GM19455 (cell line): ENCODE data around the gene PTPRG.

Source experiments
- ATAC-seq: cut with Tn5 transposase; IDR thresholded peaks from one replicate; pipeline ENCODE4 v1.9.1; 2021; ENCODE audit not compliant: unreplicated experiment

Gene PTPRG

DNA sequence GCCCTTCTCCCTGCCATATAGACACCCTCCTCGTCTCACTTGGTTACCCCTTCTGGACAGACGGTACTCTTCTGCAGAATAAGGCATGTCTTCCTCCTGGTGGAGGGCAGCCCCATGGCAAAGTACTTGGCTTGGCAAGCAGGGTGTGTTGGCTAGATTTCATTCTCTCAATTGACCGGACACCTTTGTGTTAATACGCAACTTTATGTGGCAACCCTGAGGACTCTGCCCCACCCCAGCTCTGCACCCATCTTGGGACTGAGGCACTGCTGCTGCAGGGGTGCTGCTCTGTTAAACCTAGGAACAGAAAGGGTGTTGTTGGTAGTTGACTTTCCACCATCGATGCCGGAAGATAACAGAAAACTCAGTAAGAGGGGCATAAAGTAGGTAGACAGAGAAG, 55.2 kb downstream of the PTPRG start:
- no peak for ATAC-seq

GRCh38 chr3:61617041-61617440, 55.7 kb downstream of the PTPRG start:
- ATAC-seq = no peak

DNA sequence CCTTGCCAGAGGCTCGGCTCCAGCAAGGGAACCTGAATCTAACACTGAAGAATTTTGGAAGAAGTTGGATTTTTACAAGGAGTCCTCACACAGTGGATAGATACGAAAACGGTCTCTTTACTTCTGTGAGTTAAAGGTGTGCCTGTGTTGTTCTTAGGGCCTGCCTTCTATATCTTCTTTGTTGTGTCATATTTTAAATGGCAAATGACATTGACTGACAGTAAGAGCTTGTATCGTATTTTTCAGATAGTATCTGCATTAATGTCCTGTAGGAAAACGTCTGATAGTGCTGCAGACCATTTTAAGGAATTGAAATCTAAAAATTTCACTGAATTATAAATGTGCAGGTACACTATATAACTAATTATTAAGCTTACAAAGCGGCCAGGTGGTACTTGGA, 56.3 kb downstream of the PTPRG start:
- no peak for ATAC-seq

- ATAC-seq = no peak
Measured at GRCh38 chr3:61618231-61618630, 56.9 kb downstream of the PTPRG start.

DNA sequence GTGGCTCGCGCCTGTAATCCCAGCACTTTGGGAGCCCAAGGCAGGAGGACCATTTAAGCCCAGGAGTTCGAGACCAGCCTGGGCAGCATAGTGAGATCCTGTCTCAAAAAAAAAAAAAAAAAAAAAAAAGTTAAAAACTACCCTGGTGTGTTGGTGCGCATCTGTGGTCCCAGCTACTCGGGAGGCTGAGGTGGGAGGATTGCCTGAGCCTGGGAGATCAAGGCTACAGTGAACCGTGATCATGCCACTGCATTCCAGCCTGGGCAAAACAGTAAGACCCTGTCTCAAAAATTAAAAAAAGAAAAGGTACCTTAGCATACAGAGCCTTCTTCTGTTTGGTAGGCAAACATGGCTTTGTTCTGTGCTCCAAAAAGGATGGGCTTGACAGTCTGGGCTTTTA, 57.5 kb downstream of the PTPRG start:
- ATAC-seq = no peak

DNA sequence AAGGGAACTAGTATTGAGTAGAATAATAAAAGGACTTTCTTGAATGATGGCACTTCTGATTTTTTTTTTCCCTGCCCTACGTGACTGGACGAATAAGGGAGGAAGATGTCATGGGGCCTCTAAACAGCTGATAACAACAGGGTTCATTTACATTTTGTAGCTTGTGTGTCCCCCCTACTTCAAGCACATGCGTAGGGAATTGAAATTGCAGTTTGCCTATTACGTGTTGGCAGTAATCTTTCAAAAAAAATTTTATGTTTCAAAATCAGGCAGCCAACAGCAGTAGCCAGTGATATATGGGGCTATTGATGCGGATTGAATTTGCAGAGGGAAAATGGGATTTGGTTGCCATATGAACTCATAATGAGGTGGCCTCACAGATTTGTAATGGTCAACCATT, 58.7 kb downstream of the PTPRG start:
- ATAC-seq = no peak

GRCh38 chr3:61624300-61624699, 62.9 kb downstream of the PTPRG start:
- no peak for ATAC-seq

GRCh38 chr3:61625429-61625828, 64.1 kb downstream of the PTPRG start:
- ATAC-seq = no peak

- ATAC-seq = no peak
Measured at GRCh38 chr3:61626484-61626883, 65.1 kb downstream of the PTPRG start.

DNA sequence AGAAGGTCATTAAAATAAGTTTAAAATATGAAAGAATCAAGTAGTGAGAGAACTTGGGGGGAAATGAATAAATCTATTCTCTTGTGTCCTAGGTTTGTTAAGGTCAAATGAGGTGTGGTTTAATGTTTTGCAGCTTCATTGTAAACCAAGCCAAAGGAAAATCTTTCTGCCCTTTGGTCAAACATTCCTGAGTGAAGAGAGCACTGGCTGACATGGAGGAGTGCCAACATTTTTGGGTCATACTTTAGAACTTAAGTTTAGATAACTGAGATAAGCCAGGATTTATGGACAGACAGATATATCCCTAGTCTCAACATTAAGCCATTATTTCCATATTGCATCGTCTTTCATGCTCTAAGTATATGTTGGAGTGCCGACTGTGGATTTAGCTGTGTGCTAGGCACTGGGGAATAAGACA, 66.4 kb downstream of the PTPRG start:
- ATAC-seq = no peak

GRCh38 chr3:61628636-61629035, 67.3 kb downstream of the PTPRG start:
- no peak for ATAC-seq

DNA sequence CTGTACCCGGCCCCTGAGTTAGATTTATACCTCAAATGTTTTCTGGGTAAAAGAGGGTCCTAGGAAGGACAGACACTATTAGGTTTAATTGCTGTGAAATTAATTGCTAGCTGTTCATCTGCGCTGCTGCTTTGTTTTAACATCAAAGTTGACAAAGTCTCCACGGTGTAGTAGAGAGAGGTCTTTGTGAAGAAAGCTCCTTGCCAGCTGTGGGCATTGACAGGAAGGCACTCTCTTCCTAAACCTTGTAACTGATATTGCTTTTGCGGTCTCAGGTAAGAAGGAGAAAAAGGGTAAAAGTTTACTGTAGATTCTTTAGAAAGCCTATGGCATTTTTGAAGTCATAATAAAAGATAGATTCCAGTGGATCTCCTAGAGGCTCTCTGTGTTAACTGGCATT, 68.1 kb downstream of the PTPRG start:
- ATAC-seq = no peak

DNA sequence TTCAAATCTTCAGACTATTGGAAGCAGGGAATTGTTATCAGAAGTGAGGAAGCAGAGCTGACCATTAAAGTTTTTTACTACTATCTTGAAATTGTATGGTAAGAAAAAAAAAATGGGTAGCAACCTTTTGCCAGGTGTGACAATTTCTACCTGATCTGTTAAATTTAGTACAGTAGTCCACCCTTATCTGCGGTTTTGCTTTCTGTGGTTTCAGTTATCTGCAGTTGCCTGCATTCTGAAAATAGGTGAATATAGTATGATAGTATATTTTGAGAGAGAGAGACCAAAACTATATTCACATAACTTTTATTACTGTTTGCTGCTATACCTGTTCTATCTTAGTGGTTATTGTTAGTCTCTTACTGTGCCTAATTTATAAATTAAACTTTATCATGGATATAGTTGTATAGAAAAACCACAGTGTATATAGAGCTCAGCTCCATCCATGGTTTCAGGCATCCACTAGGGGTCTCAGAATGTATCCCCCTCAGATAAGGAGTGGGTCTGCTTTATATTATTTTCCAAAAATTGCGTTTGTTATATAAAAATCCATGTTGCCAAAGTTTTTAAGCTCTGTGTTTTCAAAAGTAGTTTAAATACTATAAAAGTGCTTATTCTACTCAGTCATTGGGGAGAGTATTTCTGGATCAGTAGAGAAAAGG, 69.9 kb downstream of the PTPRG start:
- ATAC-seq = peak; percentile 87

DNA sequence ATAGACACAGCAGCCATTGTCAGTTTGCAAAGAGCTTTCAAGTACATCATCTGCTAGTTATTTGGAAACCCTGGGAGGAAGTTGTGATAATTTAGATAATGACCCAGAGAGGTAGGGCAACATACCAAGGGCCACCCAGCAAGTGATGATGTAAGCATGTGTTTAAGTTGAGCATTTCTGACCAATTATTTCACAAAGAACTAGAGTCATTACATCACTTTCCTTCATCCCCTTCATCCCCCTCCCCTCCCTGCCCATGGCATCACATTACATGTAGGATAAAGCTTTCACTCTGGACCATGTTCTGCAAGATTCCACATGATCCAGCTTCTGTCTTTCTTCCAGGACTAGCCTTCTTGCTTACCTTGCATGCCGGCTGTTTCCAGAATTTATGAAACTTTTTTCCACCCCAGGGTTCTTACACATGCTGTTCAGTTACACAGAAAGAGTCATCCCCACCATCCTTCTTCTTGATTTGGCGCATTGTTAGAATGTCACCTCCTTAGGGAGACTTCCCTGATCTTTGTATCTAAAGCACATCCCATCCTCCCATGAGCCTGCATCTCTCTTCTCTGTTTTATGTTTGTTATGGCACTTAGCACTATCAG, 71.3 kb downstream of the PTPRG start:
- ATAC-seq = no peak

GRCh38 chr3:61634678-61635077, 73.3 kb downstream of the PTPRG start:
- no peak for ATAC-seq

DNA sequence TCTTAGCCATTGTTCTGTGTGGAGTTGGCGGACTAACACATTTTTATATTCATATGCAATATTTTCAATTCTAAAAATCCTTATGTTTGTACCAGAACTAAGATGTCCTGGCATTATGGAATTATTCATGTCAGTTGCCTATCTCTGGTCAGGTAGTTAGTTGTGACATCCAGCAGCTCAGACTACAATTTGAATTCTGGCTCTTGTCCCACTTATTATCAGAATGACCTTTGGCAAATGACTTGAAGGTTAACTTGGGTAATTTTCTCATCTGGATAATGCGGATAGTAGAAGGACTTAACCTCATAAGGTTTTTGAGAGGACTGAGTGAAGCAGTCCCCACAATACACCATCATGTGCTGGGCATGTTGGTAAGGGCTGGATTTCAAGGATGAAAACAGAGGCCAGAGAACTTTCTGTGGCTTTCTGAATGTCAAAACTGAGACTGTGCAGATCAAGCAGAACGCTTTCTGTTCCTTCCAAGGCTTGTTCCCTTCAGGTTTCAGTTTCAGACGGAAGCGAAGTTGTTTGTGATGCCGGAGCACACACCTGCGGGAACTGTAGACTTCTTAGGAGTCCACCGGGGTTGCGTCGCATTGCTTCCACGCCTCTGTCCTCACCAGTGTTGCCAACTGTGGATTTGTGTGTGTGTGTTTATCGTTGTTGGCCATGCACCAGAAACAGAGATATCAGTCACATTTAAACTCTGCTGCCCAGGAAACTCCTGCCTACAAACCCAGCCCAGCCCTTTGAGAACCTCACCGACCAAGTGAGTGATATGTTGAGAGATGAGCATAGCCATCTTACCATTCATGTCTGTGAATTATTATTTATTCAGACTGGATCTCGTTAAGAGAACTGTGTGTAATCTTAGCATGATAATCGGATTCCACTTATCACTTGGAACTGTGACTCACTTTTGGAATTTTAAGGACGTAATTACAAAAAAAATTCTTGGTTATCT, 76.0 kb downstream of the PTPRG start:
- ATAC-seq = peak; percentile 95

DNA sequence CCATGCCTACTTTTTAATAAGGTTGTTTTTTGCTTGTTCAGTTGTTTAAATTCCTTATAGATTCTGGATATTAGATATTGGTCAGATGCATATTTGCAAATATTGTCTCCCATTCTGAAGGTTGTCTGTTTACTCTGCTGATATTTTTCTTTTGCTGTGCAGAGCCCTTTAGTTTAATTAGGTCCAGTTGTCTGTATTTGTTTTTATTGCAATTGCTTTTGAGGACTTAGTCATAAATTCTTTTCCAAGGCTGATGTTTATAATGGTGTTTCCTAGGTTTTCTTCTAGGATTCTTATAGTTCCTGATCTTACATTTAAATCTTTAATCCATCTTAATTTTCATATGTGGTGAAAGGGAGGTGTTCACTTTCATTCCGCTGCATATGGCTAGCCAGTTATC, 77.4 kb downstream of the PTPRG start:
- no peak for ATAC-seq

- ATAC-seq = no peak
Measured at GRCh38 chr3:61639991-61640390, 78.6 kb downstream of the PTPRG start.

- no peak for ATAC-seq
Measured at GRCh38 chr3:61645148-61645547, 83.8 kb downstream of the PTPRG start.

DNA sequence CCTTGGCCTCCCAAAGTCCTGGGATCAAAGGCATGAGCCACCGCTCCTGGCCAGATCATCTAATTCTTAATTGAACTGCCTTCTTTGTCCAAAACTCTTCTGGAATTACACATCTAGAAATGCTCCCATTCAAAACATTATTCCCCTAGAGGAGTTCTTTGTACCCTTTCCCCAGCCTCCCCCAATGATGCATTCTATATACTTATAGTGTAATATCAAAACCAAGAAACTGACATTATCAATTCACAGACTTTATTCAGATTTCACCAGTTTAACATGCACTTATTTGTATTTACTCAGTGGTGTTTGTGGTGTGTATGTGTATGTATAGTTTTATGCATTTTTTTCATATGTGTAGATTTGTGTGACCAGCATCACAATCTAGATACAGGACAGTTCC, 85.0 kb downstream of the PTPRG start:
- ATAC-seq = no peak

DNA sequence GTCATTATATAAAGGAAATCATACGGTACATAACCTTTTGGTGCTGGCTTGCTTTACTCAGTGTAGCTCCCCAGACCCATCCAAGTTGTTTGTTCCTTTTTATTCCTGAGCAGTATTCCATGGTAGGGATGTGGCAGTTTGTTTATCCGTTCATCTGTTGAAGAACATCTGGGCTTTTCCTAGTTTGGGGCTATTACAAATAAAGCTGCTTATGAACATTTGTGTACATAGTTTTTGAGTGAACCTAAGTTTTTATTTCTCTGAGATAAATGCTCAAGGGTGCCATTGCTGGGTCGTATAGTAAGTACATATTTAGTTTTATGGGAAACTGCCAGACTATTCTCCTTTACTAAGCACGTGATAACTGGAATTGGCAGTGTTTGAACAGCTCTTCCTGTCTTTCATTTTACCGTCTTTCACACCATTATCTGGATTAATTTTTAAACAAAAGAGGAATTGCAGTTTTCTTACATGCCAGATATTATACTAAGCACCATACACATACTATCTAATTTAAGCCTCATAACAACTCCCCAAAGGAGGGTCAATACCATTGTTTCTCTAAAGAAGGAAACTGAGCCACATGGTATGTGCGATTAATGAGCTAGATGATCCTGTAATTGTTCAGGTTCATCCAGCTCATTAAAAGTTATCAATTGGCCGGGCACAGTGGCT, 85.6 kb downstream of the PTPRG start:
- ATAC-seq = no peak
